Hematopoietic multipotent progenitor cell (in vitro differentiated cells): Measurements from ENCODE around the gene AUP1. TPM values are rescaled to one million over a fixed set of nuclear protein-coding genes. Genes with fewer than 3 reads are reported as not detected.

ENCODE experiments used
- DNase-seq, 3 donors: peaks; one replicate each; pipeline ENCODE4 v3.0.0-alpha.2; 2011 to 2015; ENCODE audit warnings: low read depth in 2 of 3, low spot score in 2 of 3
- total RNA-seq: library from RNA; depleted of rRNA; stranded (reverse); fragments of >200 nt; gene quantifications from one replicate; pipeline ENCODE4 v1.2.3, GENCODE V29; 2012

AUP1 gene
- total RNA-seq, 1 donor, result 121 TPM

- no peak for DNase-seq
These were observed 14.1 kb downstream of the AUP1 start for GRCh38 chr2:74515271-74515980.

GRCh38 chr2:74514368-74515270 lies 14.9 kb downstream of the AUP1 start, which contains the start of gene TLX2:
Gene TLX2 (plus strand): TSS chr2:74514450. CDS start chr2:74514807, 357 bp downstream.
- no peak for DNase-seq

DNA sequence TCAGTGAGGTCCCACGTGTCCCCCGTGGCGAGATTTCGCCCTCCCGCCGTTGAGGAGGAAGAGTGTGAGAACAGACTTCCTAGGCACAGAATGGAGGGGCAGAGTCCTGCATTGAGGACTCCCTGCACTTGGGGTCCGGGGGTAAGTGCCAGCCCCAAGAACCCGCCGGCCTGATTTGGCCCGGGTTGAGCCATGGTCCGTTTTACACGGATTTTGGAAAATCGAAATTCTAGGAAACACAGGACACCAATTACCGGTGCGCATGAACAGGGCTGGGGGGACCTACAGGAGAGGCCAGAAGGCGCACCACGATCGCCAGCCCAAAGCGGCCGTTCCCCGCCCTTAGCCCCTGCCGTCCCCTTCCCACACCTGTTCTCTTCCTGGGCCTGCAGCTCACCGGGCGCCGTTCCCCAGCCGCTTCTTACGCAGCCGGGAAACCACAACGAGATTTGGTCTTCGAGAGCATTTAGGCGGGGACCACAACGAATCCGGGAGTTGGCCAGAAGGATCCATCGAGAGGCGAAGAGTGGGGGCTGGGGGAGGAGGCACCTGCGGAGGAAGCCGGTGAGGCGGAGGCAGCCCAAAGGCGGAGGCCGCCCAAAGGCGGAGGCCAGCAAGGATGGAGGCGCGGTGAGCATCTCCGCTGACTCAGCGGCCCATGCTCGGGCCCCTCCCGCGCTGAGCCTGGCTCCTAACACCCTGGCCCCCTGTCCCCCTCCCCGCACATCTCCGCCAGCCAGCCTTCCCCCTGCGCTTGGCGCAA lies 15.7 kb downstream of the AUP1 start:
- no peak for DNase-seq

DNA sequence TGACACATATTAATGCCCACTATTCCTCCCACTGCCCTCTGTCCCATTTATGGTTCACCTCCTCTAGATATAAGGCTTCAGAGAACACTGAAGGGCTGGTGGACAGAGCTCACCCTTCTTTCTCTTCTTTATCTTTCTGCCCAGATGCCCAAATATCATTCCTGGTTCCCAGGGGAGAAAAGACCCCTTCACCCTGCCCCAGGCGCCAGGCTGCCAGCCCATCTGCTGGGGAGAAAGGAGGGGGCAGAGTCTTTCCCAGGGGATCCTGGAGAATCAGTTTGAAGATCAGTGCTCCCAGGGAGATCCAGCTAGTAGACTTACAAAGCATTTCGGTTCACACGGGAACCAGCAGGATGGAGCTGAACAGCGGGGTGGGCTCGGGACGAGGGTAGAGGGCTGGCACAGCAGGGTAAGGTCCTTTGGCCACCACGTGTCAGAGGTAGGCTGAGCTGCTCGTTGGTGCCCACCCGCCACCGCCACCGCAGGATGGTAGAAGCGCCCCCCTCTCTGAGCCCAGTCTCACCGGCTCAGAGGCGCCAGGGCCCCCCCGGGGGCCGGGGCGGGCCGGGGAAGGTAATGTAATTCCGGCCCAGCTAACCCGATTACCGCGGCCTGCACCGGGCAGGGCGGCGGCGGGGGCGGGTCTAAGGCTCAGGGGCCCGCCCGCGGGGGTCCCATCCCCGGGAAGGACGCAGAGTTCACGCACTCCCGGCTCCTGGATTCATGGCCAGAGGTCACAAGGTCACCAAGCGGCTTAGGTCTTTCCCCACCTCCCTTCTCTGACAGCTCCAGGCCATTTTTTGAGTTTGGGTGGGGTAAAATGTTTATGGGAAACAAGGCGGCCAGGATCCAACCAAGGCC lies 16.5 kb downstream of the AUP1 start:
- no peak for DNase-seq

DNA sequence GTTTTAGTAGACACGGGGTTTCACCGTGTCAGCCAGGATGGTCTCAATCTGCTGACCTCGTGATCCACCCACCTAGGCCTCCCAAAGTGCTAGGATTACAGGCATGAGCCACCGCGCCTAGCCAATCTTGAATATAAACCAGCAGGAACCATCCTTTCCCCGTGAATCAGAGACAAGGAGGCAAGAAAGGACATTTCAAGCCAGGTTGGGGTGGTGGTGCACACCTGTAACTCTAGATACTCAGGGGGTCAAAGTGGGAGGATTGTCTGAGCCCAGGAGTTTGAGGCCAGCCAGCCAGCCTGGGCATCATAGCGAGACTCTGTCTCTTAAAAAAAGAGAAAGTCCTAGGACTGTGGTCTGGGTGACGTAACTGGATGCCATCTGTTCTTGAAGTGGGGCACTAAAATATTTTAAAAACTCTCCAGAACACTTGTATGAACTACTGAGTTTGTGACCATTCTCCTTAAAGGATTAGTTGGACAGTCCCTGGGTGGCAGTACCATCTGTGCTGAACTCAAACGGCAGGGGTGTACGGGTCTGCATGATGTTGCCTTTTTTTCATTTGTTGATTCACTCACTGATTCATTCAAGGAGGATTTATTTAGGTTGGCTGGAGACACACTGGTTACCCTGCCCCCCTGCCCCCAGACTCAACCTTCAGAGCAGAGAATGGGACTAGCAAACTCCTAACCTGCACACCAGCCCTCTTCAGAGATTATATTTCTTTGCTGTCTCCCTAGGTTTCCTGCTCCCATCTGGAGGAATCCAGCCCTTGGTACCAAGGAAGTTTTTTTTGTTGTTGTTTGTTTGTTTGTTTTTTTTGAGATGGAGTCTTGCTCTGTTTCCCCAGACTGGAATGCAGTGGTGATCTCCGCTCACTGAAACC lies 18.2 kb downstream of the AUP1 start:
- DNase-seq, result no peak

- DNase-seq, result no peak
These were observed 19.2 kb downstream of the AUP1 start for GRCh38 chr2:74510272-74510671.

DNA sequence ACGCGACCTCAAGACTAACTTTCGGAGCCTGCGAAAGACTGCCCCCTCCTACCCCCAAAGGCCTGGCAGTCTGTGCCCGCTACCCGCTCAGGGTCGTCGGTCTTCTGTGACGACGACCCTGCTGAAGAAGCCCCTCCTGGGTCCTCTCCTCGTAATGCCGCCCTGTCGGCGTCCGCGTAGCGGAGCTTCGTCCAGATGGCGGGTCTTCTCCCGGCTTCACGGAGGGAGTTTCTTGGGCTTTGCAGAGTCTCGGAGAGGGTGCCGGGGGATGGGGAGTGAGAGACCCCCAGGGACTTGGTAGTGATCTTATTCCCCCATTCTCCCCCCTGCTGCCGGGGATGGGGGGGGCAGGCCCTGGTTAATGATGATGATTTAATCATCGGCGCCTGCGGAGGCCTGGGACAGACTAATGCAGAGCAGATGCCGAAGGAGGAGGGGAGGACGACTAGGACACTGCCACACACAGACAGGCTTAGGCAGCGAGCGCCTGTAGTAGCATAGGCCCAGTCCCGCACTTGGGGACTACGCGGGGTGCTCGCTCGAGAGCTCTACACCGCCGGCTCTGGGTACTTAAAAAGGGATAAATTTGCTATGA lies 21.5 kb downstream of the AUP1 start:
- DNase-seq, result no peak

GRCh38 chr2:74507145-74507925 lies 22.2 kb downstream of the AUP1 start, which contains the start of gene PCGF1:
Gene PCGF1 (minus strand): TSS chr2:74507695. CDS start chr2:74507668, 27 bp downstream.
- DNase-seq, result peak; percentile 97 to 99 (median 98)

- no peak for DNase-seq
These were observed 23.9 kb downstream of the AUP1 start for GRCh38 chr2:74505448-74506246.

GRCh38 chr2:74504591-74504990 lies 24.9 kb downstream of the AUP1 start:
- no peak for DNase-seq

GRCh38 chr2:74503506-74504475 lies 25.7 kb downstream of the AUP1 start:
- no peak for DNase-seq

- DNase-seq, result peak in 2 of 3 donors; percentile 56 to 78
These were observed 26.6 kb downstream of the AUP1 start for GRCh38 chr2:74502720-74503505.

- DNase-seq, result no peak
These were observed 27.3 kb downstream of the AUP1 start for GRCh38 chr2:74502147-74502719.

GRCh38 chr2:74501335-74502071 lies 28.0 kb downstream of the AUP1 start:
- no peak for DNase-seq
